ENCODE data around the gene TCEA2. TPM values are rescaled to one million over a fixed set of nuclear protein-coding genes. Genes with fewer than 3 reads are reported as not detected.
"Not testable (repeated sequence)": the region's sequence is repeated elsewhere in the genome, so short reads cannot be mapped to it uniquely, and the experiment has no call there.

TCEA2 gene
- polyA plus RNA-seq, 1 experiment = 34.2 TPM

DNA sequence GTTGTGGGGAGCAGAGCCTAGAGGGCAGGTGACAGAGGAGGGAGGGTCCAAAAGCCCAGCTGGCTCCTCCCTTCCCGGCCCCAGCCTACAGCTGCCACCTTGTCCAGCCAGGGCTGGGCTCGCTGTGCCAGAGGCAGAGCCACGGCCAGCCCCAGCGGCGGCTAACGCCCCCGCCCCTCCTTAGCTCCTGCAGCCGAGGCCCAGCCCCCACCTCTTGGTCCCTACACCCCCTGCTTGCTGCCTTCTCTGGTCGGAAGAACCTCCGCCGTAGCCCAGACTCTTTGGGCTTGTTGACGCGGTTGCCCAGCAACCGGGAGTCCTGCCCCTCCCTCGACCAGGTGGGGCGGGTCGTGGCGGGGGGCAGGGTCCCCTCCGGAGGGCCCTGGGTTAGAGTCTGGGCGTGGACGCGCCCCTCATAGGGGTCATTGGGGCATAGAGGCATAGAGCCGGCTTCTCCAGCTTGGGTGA is 21.7 kb downstream of the TCEA2 start:
- no peak overlapping the region for H3K4me3 ChIP-seq (ENCODE audit: low read depth, low read length)
- POLR2A ChIA-PET = no interaction called here
- no peak for DNase-seq (ENCODE audit: low read depth)
- H3K27me3 ChIP-seq (ENCODE audit: control insufficient read depth, insufficient read depth, low read length) = peaks cover 24% of the 10 kb centered on the region
- CTCF ChIA-PET = interaction anchor here (0.6 to 6.4 kb wide), 7 partner anchors 11 to 840 kb away, joined by 3 to 49 read pairs (median 4); no protein-coding TSS in a partner anchor
- no peaks in the 10 kb centered on the region for H3K36me3 ChIP-seq (ENCODE audit: control insufficient read depth, insufficient read depth, low read length)
- TF ChIP-seq, protein P1, sequence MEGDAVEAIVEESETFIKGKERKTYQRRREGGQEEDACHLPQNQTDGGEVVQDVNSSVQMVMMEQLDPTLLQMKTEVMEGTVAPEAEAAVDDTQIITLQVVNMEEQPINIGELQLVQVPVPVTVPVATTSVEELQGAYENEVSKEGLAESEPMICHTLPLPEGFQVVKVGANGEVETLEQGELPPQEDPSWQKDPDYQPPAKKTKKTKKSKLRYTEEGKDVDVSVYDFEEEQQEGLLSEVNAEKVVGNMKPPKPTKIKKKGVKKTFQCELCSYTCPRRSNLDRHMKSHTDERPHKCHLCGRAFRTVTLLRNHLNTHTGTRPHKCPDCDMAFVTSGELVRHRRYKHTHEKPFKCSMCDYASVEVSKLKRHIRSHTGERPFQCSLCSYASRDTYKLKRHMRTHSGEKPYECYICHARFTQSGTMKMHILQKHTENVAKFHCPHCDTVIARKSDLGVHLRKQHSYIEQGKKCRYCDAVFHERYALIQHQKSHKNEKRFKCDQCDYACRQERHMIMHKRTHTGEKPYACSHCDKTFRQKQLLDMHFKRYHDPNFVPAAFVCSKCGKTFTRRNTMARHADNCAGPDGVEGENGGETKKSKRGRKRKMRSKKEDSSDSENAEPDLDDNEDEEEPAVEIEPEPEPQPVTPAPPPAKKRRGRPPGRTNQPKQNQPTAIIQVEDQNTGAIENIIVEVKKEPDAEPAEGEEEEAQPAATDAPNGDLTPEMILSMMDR (IDR thresholded peaks at IDR 0.05; ENCODE audit: insufficient read depth, low read depth, low read length) = no peak

DNA sequence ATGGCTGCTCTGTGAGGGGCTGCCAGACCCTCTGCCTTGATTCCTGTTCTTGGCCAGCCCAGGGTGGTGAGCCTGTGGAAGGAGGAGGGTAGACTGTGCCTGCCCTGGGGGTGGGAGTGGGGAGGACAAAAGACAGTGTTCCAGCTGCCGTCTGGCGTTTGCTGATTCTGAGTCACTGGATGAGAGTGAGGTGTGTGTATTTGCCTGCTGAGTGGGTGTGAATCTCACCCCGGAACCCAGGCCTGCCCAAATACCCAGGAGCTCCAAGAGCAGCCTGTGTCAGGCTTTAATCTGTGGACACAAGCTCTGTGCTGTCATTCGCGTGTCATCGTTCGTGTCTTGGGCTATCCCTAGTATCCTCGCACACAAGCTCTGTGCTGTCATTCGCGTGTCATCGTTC is 23.8 kb downstream of the TCEA2 start:
- CTCF ChIA-PET = interaction anchor here (0.6 to 2.2 kb wide), 2 partner anchors 34 to 47 kb away, joined by 3 to 9 read pairs; no protein-coding TSS in a partner anchor
- POLR2A ChIA-PET = no interaction called here
- TF ChIP-seq, protein P1 (IDR thresholded peaks at IDR 0.05; ENCODE audit: insufficient read depth, low read depth, low read length) = no peak
- H3K27me3 ChIP-seq (ENCODE audit: control insufficient read depth, insufficient read depth, low read length) = peaks cover 26% of the 10 kb centered on the region
- no peak for DNase-seq (ENCODE audit: low read depth)
- H3K36me3 ChIP-seq (ENCODE audit: control insufficient read depth, insufficient read depth, low read length) = no peaks in the 10 kb centered on the region
- H3K4me3 ChIP-seq (ENCODE audit: low read depth, low read length) = no peak overlapping the region

DNA sequence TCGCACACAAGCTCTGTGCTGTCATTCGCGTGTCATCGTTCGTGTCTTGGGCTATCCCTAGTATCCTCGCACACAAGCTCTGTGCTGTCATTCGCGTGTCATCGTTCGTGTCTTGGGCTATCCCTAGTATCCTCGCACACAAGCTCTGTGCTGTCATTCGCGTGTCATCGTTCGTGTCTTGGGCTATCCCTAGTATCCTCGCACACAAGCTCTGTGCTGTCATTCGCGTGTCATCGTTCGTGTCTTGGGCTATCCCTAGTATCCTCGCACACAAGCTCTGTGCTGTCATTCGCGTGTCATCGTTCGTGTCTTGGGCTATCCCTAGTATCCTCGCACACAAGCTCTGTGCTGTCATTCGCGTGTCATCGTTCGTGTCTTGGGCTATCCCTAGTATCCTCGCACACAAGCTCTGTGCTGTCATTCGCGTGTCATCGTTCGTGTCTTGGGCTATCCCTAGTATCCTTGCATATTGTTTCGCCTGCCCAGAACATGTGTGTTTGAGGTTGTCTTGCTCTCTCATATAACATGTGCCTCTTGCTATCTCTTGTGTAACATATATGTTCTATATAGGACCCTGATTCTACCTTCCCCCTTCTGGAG is 24.3 kb downstream of the TCEA2 start:
- H3K4me3 ChIP-seq (ENCODE audit: low read depth, low read length); H3K36me3 ChIP-seq (ENCODE audit: control insufficient read depth, insufficient read depth, low read length); POLR2A ChIA-PET; DNase-seq (ENCODE audit: low read depth): not testable (repeated sequence)
- CTCF ChIA-PET = interaction anchor here (0.6 to 2.2 kb wide), 2 partner anchors 33 to 48 kb away, joined by 3 to 9 read pairs; no protein-coding TSS in a partner anchor
- peaks cover 25% of the 10 kb centered on the region for H3K27me3 ChIP-seq (ENCODE audit: control insufficient read depth, insufficient read depth, low read length)

DNA sequence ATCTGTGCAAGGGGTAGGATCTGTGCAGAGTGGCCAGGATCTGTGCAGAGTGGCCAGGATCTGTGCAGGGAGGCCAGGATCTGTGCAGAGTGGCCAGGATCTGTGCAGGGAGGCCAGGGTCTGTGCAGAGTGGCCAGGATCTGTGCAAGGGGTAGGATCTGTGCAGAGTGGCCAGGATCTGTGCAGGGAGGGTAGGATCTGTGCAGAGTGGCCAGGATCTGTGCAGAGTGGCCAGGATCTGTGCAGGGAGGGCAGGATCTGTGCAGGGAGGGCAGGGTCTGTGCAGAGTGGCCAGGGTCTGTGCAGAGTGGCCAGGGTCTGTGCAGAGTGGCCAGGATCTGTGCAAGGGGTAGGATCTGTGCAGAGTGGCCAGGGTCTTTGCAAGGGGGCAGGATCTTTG is 25.6 kb downstream of the TCEA2 start:
- POLR2A ChIA-PET, CTCF ChIA-PET: not testable (repeated sequence)

DNA sequence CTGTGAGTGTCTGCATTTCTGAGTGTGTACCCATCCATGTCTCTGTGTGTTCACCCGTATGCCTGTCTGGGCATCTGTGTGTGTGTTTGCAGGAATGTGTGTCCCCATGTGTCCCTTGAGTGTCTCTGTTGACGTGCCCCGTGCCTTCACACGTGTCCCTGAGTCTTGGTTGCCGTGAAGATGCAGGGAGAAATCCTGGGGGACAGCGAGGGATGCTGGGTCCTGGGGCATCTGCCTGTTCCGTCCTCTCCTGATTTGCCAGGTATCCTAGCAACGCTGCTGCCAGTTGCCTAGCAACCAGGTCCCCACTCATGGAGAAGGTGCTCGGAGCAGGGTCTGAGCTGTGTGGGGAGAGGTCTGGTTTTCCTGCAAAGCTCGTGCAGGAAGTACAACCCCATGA is 27.2 kb downstream of the TCEA2 start:
- Histone ChIP-seq H3K4me3 (ENCODE audit: low read depth, low read length) (no peak overlapping the region), H3K36me3 (ENCODE audit: control insufficient read depth, insufficient read depth, low read length) (no peaks in the 10 kb centered on the region), H3K27me3 (ENCODE audit: control insufficient read depth, insufficient read depth, low read length) (peaks cover 17% of the 10 kb centered on the region)
- no peak for DNase-seq (ENCODE audit: low read depth)
- ChIA-PET CTCF (no interaction called here), POLR2A (no interaction called here)
- TF ChIP-seq, protein P1 (IDR thresholded peaks at IDR 0.05; ENCODE audit: insufficient read depth, low read depth, low read length) = no peak

More for the DNA sequence above, 25.6 kb downstream of the TCEA2 start:
- not testable (repeated sequence) for DNase-seq (ENCODE audit: low read depth); H3K36me3 ChIP-seq (ENCODE audit: control insufficient read depth, insufficient read depth, low read length); H3K4me3 ChIP-seq (ENCODE audit: low read depth, low read length)
- peaks cover 27% of the 10 kb centered on the region for H3K27me3 ChIP-seq (ENCODE audit: control insufficient read depth, insufficient read depth, low read length)

DNA sequence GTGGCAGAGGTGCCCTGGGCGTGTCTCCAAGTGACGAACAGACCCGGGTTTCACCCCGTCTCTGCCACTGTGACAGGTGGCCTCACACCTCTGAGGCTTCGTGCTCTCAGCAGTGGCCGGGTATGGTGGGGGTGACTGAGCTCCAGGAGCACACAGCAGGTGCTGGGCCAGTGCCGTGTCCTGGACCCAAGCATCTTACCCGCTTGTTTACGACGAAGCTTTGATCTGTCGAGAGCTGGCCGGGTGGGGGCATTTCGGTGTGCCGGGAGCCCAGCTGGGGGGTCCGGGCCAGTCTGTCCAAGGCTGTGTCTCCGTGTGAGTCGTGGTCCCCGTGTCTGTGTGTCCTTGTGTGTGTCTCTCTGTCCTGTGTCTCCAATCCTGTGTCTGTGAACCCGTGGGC is 28.3 kb downstream of the TCEA2 start:
- POLR2A ChIA-PET = no interaction called here
- Histone ChIP-seq H3K27me3 (ENCODE audit: control insufficient read depth, insufficient read depth, low read length) (peaks cover 9% of the 10 kb centered on the region), H3K36me3 (ENCODE audit: control insufficient read depth, insufficient read depth, low read length) (no peaks in the 10 kb centered on the region), H3K4me3 (ENCODE audit: low read depth, low read length) (no peak overlapping the region)
- CTCF ChIA-PET = interaction anchor here (1.0 to 1.8 kb wide), 2 partner anchors 11 to 29 kb away, joined by 4 to 7 read pairs; no protein-coding TSS in a partner anchor
- TF ChIP-seq, protein P1 (IDR thresholded peaks at IDR 0.05; ENCODE audit: insufficient read depth, low read depth, low read length) = no peak
- no peak for DNase-seq (ENCODE audit: low read depth)

Measured in BJ (cell line).